ENCODE measurements around the gene GALP. TPM values are rescaled to one million over a fixed set of nuclear protein-coding genes. Genes with fewer than 3 reads are reported as not detected.

Gene GALP

DNA sequence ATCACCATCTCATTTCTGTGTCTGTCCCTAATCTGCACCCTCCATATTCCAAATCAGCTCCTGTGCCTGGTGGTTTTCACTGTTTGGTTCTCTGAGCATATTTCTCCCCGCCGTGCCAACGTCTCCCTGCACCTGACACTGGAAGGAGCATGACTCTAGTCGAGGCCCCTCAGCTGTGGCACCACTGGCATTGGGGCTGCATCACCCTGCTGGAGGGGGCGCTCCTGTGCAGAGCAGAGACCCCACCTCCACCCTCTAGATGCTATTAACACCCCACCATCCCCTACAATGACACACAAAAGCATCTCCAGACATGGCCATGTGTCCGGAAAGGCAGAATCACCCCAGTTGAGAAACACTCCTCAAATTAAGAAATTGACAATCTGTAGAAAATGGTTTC lies 47.1 kb downstream of the GALP start:
- Histone ChIP-seq H3K4ac (ENCODE audit: low read depth in 1 of 2, low read length in 2 of 2) (no peak overlapping the region), H2BK15ac (ENCODE audit: low read depth, poor library complexity, severe bottlenecking) (no peak overlapping the region), H3K36me3 (ENCODE audit: control insufficient read depth in 1 of 2, insufficient read depth in 2 of 2, low read depth in 1 of 2, low read length in 2 of 2) (peaks cover 0 to 5% of the 10 kb centered on the region in 2 experiments), H3K14ac (ENCODE audit: low read length in 2 of 2) (no peak overlapping the region), H3K9me3 (ENCODE audit: control insufficient read depth, low read length) (no peaks in the 10 kb centered on the region), H3K9ac (ENCODE audit: low read length) (no peak overlapping the region), H3K4me2 (ENCODE audit: low read length, poor library complexity, severe bottlenecking) (no peak overlapping the region), H3K4me3 (ENCODE audit: insufficient read depth in 1 of 2, low read depth in 1 of 2, low read length in 2 of 2) (no peak overlapping the region), H3K23ac (ENCODE audit: low read length in 2 of 2) (no peak overlapping the region), H3K27ac (ENCODE audit: low read length, poor library complexity, severe bottlenecking) (no peak overlapping the region), H2BK5ac (ENCODE audit: low read depth, low read length, poor library complexity, severe bottlenecking) (no peak overlapping the region), H2AFZ (ENCODE audit: low read depth, low read length) (no peak overlapping the region), H2AK5ac (ENCODE audit: low read length, severe bottlenecking) (no peak overlapping the region), H3K18ac (ENCODE audit: low read depth in 1 of 2, low read length in 2 of 2) (no peak overlapping the region), H2BK120ac (ENCODE audit: low read depth, low read length) (no peak overlapping the region), H3K79me1 (replicated peaks; ENCODE audit: low read length, poor library complexity, severe bottlenecking) (no peaks in the 10 kb centered on the region), H3K27me3 (ENCODE audit: control insufficient read depth in 1 of 2, insufficient read depth in 1 of 2, low read length in 2 of 2) (no peaks in the 10 kb centered on the region), H3K4me1 (ENCODE audit: control insufficient read depth, insufficient read depth, low read depth, low read length) (no peaks in the 10 kb centered on the region), H4K8ac (ENCODE audit: low read length) (no peak overlapping the region), H2BK12ac (ENCODE audit: low read length in 2 of 2) (no peak overlapping the region), H4K91ac (ENCODE audit: low read length) (no peak overlapping the region)
- no peak for DNase-seq
- 80% methylated on average over 6 of the region's 6 CpGs for WGBS

DNA sequence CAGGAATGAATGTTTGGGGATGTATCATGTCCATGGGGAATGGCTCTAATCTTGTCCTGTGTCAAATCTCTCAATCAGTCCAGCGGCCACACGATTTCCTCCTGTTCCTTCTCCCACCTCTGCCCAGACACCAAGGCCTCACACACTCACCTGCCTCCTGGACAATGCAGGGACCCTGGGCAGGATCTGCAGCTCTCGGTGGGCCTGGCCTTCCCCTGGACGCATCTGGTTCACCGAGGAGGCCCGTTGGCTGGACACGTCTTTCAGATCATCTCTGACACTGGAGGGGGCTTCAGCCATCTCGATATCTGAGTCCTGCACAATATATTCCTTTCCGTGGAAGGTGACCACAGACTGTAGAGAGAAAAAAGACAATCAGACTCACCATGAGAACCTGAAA lies 47.7 kb downstream of the GALP start:
- 87% methylated on average over 9 of the region's 9 CpGs for WGBS
- Histone ChIP-seq H3K4me2 (ENCODE audit: low read length, poor library complexity, severe bottlenecking) (no peak overlapping the region), H4K91ac (ENCODE audit: low read length) (no peak overlapping the region), H3K4ac (ENCODE audit: low read depth in 1 of 2, low read length in 2 of 2) (no peak overlapping the region), H3K27me3 (ENCODE audit: control insufficient read depth in 1 of 2, insufficient read depth in 1 of 2, low read length in 2 of 2) (no peaks in the 10 kb centered on the region), H3K4me1 (ENCODE audit: control insufficient read depth, insufficient read depth, low read depth, low read length) (no peaks in the 10 kb centered on the region), H2BK12ac (ENCODE audit: low read length in 2 of 2) (no peak overlapping the region), H3K79me1 (replicated peaks; ENCODE audit: low read length, poor library complexity, severe bottlenecking) (no peaks in the 10 kb centered on the region), H2BK15ac (ENCODE audit: low read depth, poor library complexity, severe bottlenecking) (no peak overlapping the region), H2BK120ac (ENCODE audit: low read depth, low read length) (no peak overlapping the region), H3K27ac (ENCODE audit: low read length, poor library complexity, severe bottlenecking) (no peak overlapping the region), H3K23ac (ENCODE audit: low read length in 2 of 2) (no peak overlapping the region), H3K4me3 (ENCODE audit: insufficient read depth in 1 of 2, low read depth in 1 of 2, low read length in 2 of 2) (no peak overlapping the region), H2AFZ (ENCODE audit: low read depth, low read length) (no peak overlapping the region), H3K9ac (ENCODE audit: low read length) (no peak overlapping the region), H3K18ac (ENCODE audit: low read depth in 1 of 2, low read length in 2 of 2) (no peak overlapping the region), H3K14ac (ENCODE audit: low read length in 2 of 2) (no peak overlapping the region), H3K36me3 (ENCODE audit: control insufficient read depth in 1 of 2, insufficient read depth in 2 of 2, low read depth in 1 of 2, low read length in 2 of 2) (peaks cover 0 to 5% of the 10 kb centered on the region in 2 experiments), H4K8ac (ENCODE audit: low read length) (no peak overlapping the region), H2AK5ac (ENCODE audit: low read length, severe bottlenecking) (no peak overlapping the region), H2BK5ac (ENCODE audit: low read depth, low read length, poor library complexity, severe bottlenecking) (no peak overlapping the region), H3K9me3 (ENCODE audit: control insufficient read depth, low read length) (no peaks in the 10 kb centered on the region)
- no peak for DNase-seq

Small RNA genes within 50 kb of the gene (small RNA-seq; reads per million reads assigned to genes)
- not detected for gene AC024580.2 (ENCODE audit: low read depth)

Measured in mesenchymal stem cell (in vitro differentiated cells and primary cell).